IMR-90 (cell line): ENCODE results near the gene TTC9C. TPM values are rescaled to one million over a fixed set of nuclear protein-coding genes. Genes with fewer than 3 reads are reported as not detected.

Experiments used
- ATAC-seq: fragments of 200-7000 bp; cut with Tn5 transposase; 2 replicates; pipeline ENCODE4 v1.9.1; 2020; ENCODE audit warnings: low read depth, mild to moderate bottlenecking, moderate library complexity
- BruUV-seq: library from RNA; stranded (reverse); fragments of 400-500 nt; replicated peaks from 2 replicates; lab custom pipeline; 2021; lab: Mats Ljungman, UMichigan
- CTCF ChIA-PET: fragments of 300-600 bp; formaldehyde crosslinking; extraction: SDS; loops from one replicate; lab custom pipeline; 2021; ENCODE audit warnings: antibody characterized with exemption; lab: Yijun Ruan, JAX
- POLR2A ChIA-PET: fragments of 300-600 bp; sonication (Branson Sonifier 250); formaldehyde crosslinking; loops from one replicate; lab custom pipeline; 2022; ENCODE audit warnings: antibody characterized with exemption; ENCODE audit not compliant: unreplicated experiment; lab: Charles Lee
- DNase-seq: peaks from one replicate; pipeline ENCODE4 v3.0.0; 2013
- H2AFZ ChIP-seq: replicated peaks from 2 replicates; pipeline ENCODE3; 2013; ENCODE audit warnings: low read length, mild to moderate bottlenecking; ENCODE audit not compliant: poor library complexity
- H2AK5ac ChIP-seq: 2 replicates; pipeline ENCODE4 v1.6.1; 2013; ENCODE audit warnings: low read depth, low read length, inconsistent platforms
- H2AK9ac ChIP-seq: replicated peaks from 2 replicates; pipeline ENCODE3; 2013; ENCODE audit warnings: mild to moderate bottlenecking, low read depth, low read length, moderate library complexity; ENCODE audit not compliant: poor library complexity
- H2BK120ac ChIP-seq: 2 replicates; pipeline ENCODE4 v1.6.1; 2013; ENCODE audit warnings: low read depth, low read length, inconsistent platforms
- H2BK15ac ChIP-seq: 3 replicates; pipeline ENCODE4 v1.6.1; 2013; ENCODE audit warnings: low read depth, low read length, inconsistent platforms
- H2BK20ac ChIP-seq: 2 replicates; pipeline ENCODE4 v1.6.1; 2013; ENCODE audit warnings: low read depth, mild to moderate bottlenecking, inconsistent platforms, low read length, moderate library complexity
- H2BK5ac ChIP-seq: 2 replicates; pipeline ENCODE4 v1.6.1; 2013; ENCODE audit warnings: mild to moderate bottlenecking, low read depth, low read length, inconsistent platforms; ENCODE audit not compliant: poor library complexity, severe bottlenecking
- H3K14ac ChIP-seq: replicated peaks from 2 replicates; pipeline ENCODE4 v1.6.1; 2013; ENCODE audit warnings: low read depth, low read length, inconsistent platforms
- H3K18ac ChIP-seq: 2 replicates; pipeline ENCODE4 v1.6.1; 2013; ENCODE audit warnings: low read depth, low read length, control low read depth
- H3K23ac ChIP-seq: 2 replicates; pipeline ENCODE4 v1.6.1; 2013; ENCODE audit warnings: low read depth, low read length, inconsistent platforms
- H3K27ac ChIP-seq: 2 replicates; pipeline ENCODE4 v1.5.1; 2013; ENCODE audit warnings: mild to moderate bottlenecking, control low read depth, low read length; ENCODE audit not compliant: insufficient read depth
- H3K27me3 ChIP-seq: 2 replicates; pipeline ENCODE4 v1.6.1; 2013; ENCODE audit warnings: low read length; ENCODE audit not compliant: control insufficient read depth, insufficient read depth
- H3K36me3 ChIP-seq: 2 replicates; pipeline ENCODE4 v1.6.1; 2013; ENCODE audit warnings: low read length, mixed read lengths; ENCODE audit not compliant: control insufficient read depth, insufficient read depth
- H3K4ac ChIP-seq: 2 replicates; pipeline ENCODE4 v1.6.1; 2013; ENCODE audit warnings: low read depth, low read length, inconsistent platforms
- H3K4me1 ChIP-seq: 2 replicates; pipeline ENCODE4 v1.6.1; 2013; ENCODE audit warnings: low read length, mixed read lengths; ENCODE audit not compliant: control insufficient read depth, insufficient read depth
- H3K4me2 ChIP-seq: 2 replicates; pipeline ENCODE4 v1.6.1; 2013; ENCODE audit warnings: low read depth, mild to moderate bottlenecking, control low read depth, low read length, moderate library complexity
- H3K4me3 ChIP-seq: 2 replicates; pipeline ENCODE4 v1.5.1; 2013; ENCODE audit warnings: low read depth, mild to moderate bottlenecking, control low read depth, low read length, moderate library complexity; ENCODE audit not compliant: insufficient read depth
- H3K56ac ChIP-seq: 2 replicates; pipeline ENCODE4 v1.6.1; 2013; ENCODE audit warnings: low read length, inconsistent platforms; ENCODE audit not compliant: insufficient read depth; ENCODE audit errors: extremely low read depth
- H3K79me1 ChIP-seq, 2 experiments: 2 replicates each; pipeline ENCODE4 v1.6.1; 2013; ENCODE audit warnings: low read length in 2 of 2, inconsistent platforms in 1 of 2, low read depth in 1 of 2
- H3K9ac ChIP-seq: 2 replicates; pipeline ENCODE4 v1.6.1; 2013; ENCODE audit warnings: low read depth, low read length, control low read depth
- H3K9me1 ChIP-seq: 2 replicates; pipeline ENCODE4 v1.6.1; 2013; ENCODE audit warnings: low read length, inconsistent platforms; ENCODE audit not compliant: insufficient read depth
- H3K9me3 ChIP-seq: 2 replicates; pipeline ENCODE4 v1.6.1; 2013; ENCODE audit warnings: low read length; ENCODE audit not compliant: control insufficient read depth, insufficient read depth
- H4K20me1 ChIP-seq: 2 replicates; pipeline ENCODE4 v1.6.1; 2013; ENCODE audit warnings: low read length, inconsistent platforms; ENCODE audit not compliant: insufficient read depth
- H4K5ac ChIP-seq: 2 replicates; pipeline ENCODE4 v1.6.1; 2013; ENCODE audit warnings: mild to moderate bottlenecking, low read depth, low read length, control low read depth
- H4K8ac ChIP-seq, 2 experiments: 2 replicates each; pipeline ENCODE4 v1.6.1; 2013; ENCODE audit warnings: low read depth in 2 of 2, low read length in 2 of 2, control low read depth in 1 of 2, inconsistent platforms in 1 of 2
- H4K91ac ChIP-seq: 2 replicates; pipeline ENCODE4 v1.6.1; 2013; ENCODE audit warnings: low read depth, low read length, inconsistent platforms; ENCODE audit not compliant: insufficient read depth
- BHLHE40 ChIP-seq: fragments of 150-350 bp; IDR thresholded peaks from 2 replicates; pipeline ENCODE4 v1.6.1; 2016; ENCODE audit warnings: mild to moderate bottlenecking, low read depth, low read length
- CEBPB ChIP-seq: IDR thresholded peaks from 2 replicates; pipeline ENCODE4 v1.6.1; 2012; ENCODE audit warnings: low read depth, low read length, improper control_type of control experiment
- CHD1 ChIP-seq: IDR thresholded peaks from 2 replicates; pipeline ENCODE4 v1.6.1; 2012; ENCODE audit warnings: low read depth, low read length, improper control_type of control experiment
- CTCF ChIP-seq: conservative IDR thresholded peaks from 2 replicates; pipeline ENCODE4 v1.5.1; 2012; ENCODE audit warnings: mild to moderate bottlenecking, low read depth, low read length, improper control_type of control experiment
- ELK1 ChIP-seq: fragments of 150-350 bp; IDR thresholded peaks from 2 replicates; pipeline ENCODE4 v1.6.1; 2016; ENCODE audit warnings: low read depth, mild to moderate bottlenecking, low read length, moderate library complexity, borderline replicate concordance
- FOS ChIP-seq: fragments of 150-350 bp; IDR thresholded peaks from 2 replicates; pipeline ENCODE4 v1.6.1; 2016; ENCODE audit warnings: low read depth, low read length
- MAFK ChIP-seq: IDR thresholded peaks from 2 replicates; pipeline ENCODE4 v1.6.1; 2012; ENCODE audit warnings: low read depth, low read length, improper control_type of control experiment
- MAZ ChIP-seq: IDR thresholded peaks from 2 replicates; pipeline ENCODE4 v1.6.1; 2012; ENCODE audit warnings: low read depth, mild to moderate bottlenecking, low read length, improper control_type of control experiment, moderate library complexity, borderline replicate concordance
- MXI1 ChIP-seq: IDR thresholded peaks from 2 replicates; pipeline ENCODE4 v1.6.1; 2012; ENCODE audit warnings: low read depth, mild to moderate bottlenecking, low read length, moderate library complexity, borderline replicate concordance
- NFE2L2 ChIP-seq: fragments of 150-350 bp; IDR thresholded peaks from 2 replicates; pipeline ENCODE4 v1.6.1; 2016; ENCODE audit warnings: low read depth, mild to moderate bottlenecking, low read length
- POLR2A ChIP-seq: IDR thresholded peaks from 2 replicates; pipeline ENCODE4 v1.6.1; 2012; ENCODE audit warnings: mild to moderate bottlenecking, low read depth, low read length
- RAD21 ChIP-seq: IDR thresholded peaks from 2 replicates; pipeline ENCODE4 v1.6.1; 2012; ENCODE audit warnings: low read length, improper control_type of control experiment
- RCOR1 ChIP-seq: IDR thresholded peaks from 2 replicates; pipeline ENCODE4 v1.6.1; 2012; ENCODE audit warnings: mild to moderate bottlenecking, low read length, improper control_type of control experiment; ENCODE audit not compliant: insufficient replicate concordance
- RFX5 ChIP-seq: IDR thresholded peaks from 2 replicates; pipeline ENCODE4 v1.8.0; 2012; ENCODE audit warnings: low read depth, mild to moderate bottlenecking, low read length, moderate library complexity
- SMC3 ChIP-seq: fragments of 150-350 bp; IDR thresholded peaks from 2 replicates; pipeline ENCODE4 v1.6.1; 2016; ENCODE audit warnings: low read depth, mild to moderate bottlenecking, antibody characterized with exemption, low read length, moderate library complexity
- USF2 ChIP-seq: fragments of 150-350 bp; IDR thresholded peaks from 2 replicates; pipeline ENCODE4 v1.6.1; 2017; ENCODE audit warnings: mild to moderate bottlenecking, antibody characterized with exemption, low read length, low read depth
- whole genome bisulfite sequencing, 2 experiments: methylation state at CpG; one replicate each; pipeline versions ENCODE4 v1.1.5 to v1.1.7; 2013; ENCODE audit warnings: missing lambda C conversion rate in 2 of 2; ENCODE audit not compliant: insufficient read length in 1 of 2; ENCODE audit errors: extremely low coverage in 2 of 2; 5-methylcytosine and 5-hydroxymethylcytosine counted together
- dilution Hi-C: fragments of 300-500 bp; cut with HindIII; formaldehyde crosslinking; loops from one replicate; pipeline ENCODE4 v1.14.3; 2018; ENCODE audit warnings: low sequenced_read_pairs; ENCODE audit not compliant: unreplicated experiment
- in situ Hi-C: fragments of 300-500 bp; cut with MboI; formaldehyde crosslinking; loops from 3 replicates; pipeline ENCODE4 v1.14.3; 2019; ENCODE audit warnings: low sequenced_read_pairs, inconsistent platforms, mixed read lengths
- intact Hi-C: fragments of 100-400 bp; cut with micrococcal nuclease; formaldehyde crosslinking; loops from 2 replicates; pipeline ENCODE4 v1.10.0; 2022
- polyA plus RNA-seq, 3 experiments: library from polyadenylated mRNA; depleted of rRNA; stranded (reverse); fragments of >200 nt; gene quantifications; 2 replicates each; pipeline ENCODE4 v1.2.3, GENCODE V29; 2012; ENCODE audit warnings: low replicate concordance in 1 of 3
- total RNA-seq: library from RNA; depleted of rRNA; stranded (reverse); fragments of >200 nt; gene quantifications from 2 replicates; pipeline ENCODE4 v1.2.3, GENCODE V29; 2012

TTC9C gene
- total and polyA plus RNA-seq, 2 of the 4 experiments (the other 2 are of a cell fraction), result 32.9 to 37.1 TPM

- H3K18ac ChIP-seq, result no peak overlapping the region
- no peak overlapping the region for H2BK120ac ChIP-seq
- BruUV-seq, result no TSS peak
- no peak overlapping the region for H4K91ac ChIP-seq
- H2AK5ac ChIP-seq, result no peak overlapping the region
- H3K9me1 ChIP-seq, result no peaks in the 10 kb centered on the region
- H3K27me3 ChIP-seq, result no peaks in the 10 kb centered on the region
- no peak overlapping the region for H3K23ac ChIP-seq
- ATAC-seq, result no peak; the same call in 1 of the 2 replicates
- no peak overlapping the region for H2BK5ac ChIP-seq
- no peaks in the 10 kb centered on the region for H3K9me3 ChIP-seq
- ChIA-PET POLR2A (no interaction called here), CTCF (interaction anchor here (1.4 kb wide), 1 partner anchor 39 kb away, joined by 5 read pairs; the partner anchor contains the start of gene TMEM179B)
- no peak for TF ChIP-seq BHLHE40
- no peak for TF ChIP-seq RFX5
- no peak for TF ChIP-seq POLR2A
- no peak for TF ChIP-seq MXI1
- TF ChIP-seq RCOR1, result no peak
- TF ChIP-seq SMC3, result no peak
- TF ChIP-seq USF2, result no peak
- no peak for TF ChIP-seq CEBPB
- TF ChIP-seq NFE2L2, result no peak
- no peak for TF ChIP-seq MAFK
- no peak for TF ChIP-seq RAD21
- no peak for TF ChIP-seq CTCF
- no peak for TF ChIP-seq CHD1
- no peak for TF ChIP-seq MAZ
- TF ChIP-seq ELK1, result no peak
- TF ChIP-seq FOS, result no peak
- H2AK9ac ChIP-seq, result no peak overlapping the region
- H2AFZ ChIP-seq, result no peak overlapping the region
- H3K4me3 ChIP-seq, result no peak overlapping the region
- H4K20me1 ChIP-seq, result no peaks in the 10 kb centered on the region
- intact Hi-C loops, result no loop called here
- no peak overlapping the region for H3K4me2 ChIP-seq
- H3K9ac ChIP-seq, result no peak overlapping the region
- H3K14ac ChIP-seq, result no peak overlapping the region
- H2BK15ac ChIP-seq, result no peak overlapping the region
- in situ Hi-C loops, result no loop called here
- H2BK20ac ChIP-seq, result no peak overlapping the region
- no CpG with 5 or more reads among the region's 9 CpGs for WGBS, 2 experiments
- H3K36me3 ChIP-seq, result peaks cover 9% of the 10 kb centered on the region
- H4K8ac ChIP-seq, result no peak overlapping the region
- H3K4me1 ChIP-seq, result no peaks in the 10 kb centered on the region
- no peak overlapping the region for H3K56ac ChIP-seq
- peaks cover 11 to 28% of the 10 kb centered on the region in 2 experiments for H3K79me1 ChIP-seq
- no peak overlapping the region for H4K5ac ChIP-seq
- no peak for DNase-seq
- H3K27ac ChIP-seq, result no peak overlapping the region
- no peak overlapping the region for H3K4ac ChIP-seq
- dilution Hi-C loops, result no loop called here
These were observed 19.3 kb downstream of the TTC9C start for GRCh38 chr11:62747475-62748160.
